Panc1 (cell line): ENCODE measurements around the gene CYB5R4. TPM values are rescaled to one million over a fixed set of nuclear protein-coding genes. Genes with fewer than 3 reads are reported as not detected.

Source experiments
- ATAC-seq: fragments of 200-7000 bp; cut with Tn5 transposase; 2 replicates; pipeline ENCODE4 v1.9.1; 2020; ENCODE audit warnings: mild to moderate bottlenecking, moderate library complexity
- BruUV-seq: library from RNA; stranded (reverse); fragments of 400-500 nt; replicated peaks from 2 replicates; lab custom pipeline; 2021; lab: Mats Ljungman, UMichigan
- CTCF ChIA-PET: fragments of 300-600 bp; sonication (Branson Sonifier 250); formaldehyde crosslinking; loops from one replicate; lab custom pipeline; 2022; ENCODE audit warnings: antibody characterized with exemption; lab: Charles Lee
- POLR2A ChIA-PET: fragments of 300-600 bp; sonication (Branson Sonifier 250); formaldehyde crosslinking; loops from one replicate; lab custom pipeline; 2022; ENCODE audit warnings: antibody characterized with exemption; lab: Charles Lee
- DNase-seq: peaks from one replicate; pipeline ENCODE4 v3.0.0-alpha.2; 2010; ENCODE audit warnings: low read depth, low spot score
- H3K27ac ChIP-seq: 2 replicates; pipeline ENCODE4 v1.5.1; 2011; ENCODE audit warnings: mild to moderate bottlenecking, low read length, inconsistent platforms
- H3K27me3 ChIP-seq: fragments of 200-500 bp; sonication (Bioruptor generic); 2 replicates; pipeline ENCODE4 v1.6.0; 2014; ENCODE audit warnings: low read length, inconsistent platforms; ENCODE audit not compliant: control insufficient read depth, insufficient read depth
- H3K36me3 ChIP-seq: fragments of 200-500 bp; sonication (Bioruptor generic); 2 replicates; pipeline ENCODE4 v1.5.1; 2014; ENCODE audit warnings: inconsistent platforms, mild to moderate bottlenecking, low read length, moderate library complexity; ENCODE audit not compliant: control insufficient read depth, insufficient read depth
- H3K4me1 ChIP-seq: 2 replicates; pipeline ENCODE4 v1.5.1; 2011; ENCODE audit warnings: inconsistent platforms, mild to moderate bottlenecking, low read length, moderate library complexity; ENCODE audit not compliant: control insufficient read depth, insufficient read depth
- H3K4me3 ChIP-seq, 2 experiments: 2 replicates each; pipeline ENCODE4 v1.5.1; 2011 to 2012; ENCODE audit warnings: low read depth in 2 of 2, low read length in 2 of 2, mild to moderate bottlenecking in 2 of 2, inconsistent platforms in 1 of 2, moderate library complexity in 1 of 2
- H3K9me3 ChIP-seq: fragments of 200-500 bp; sonication (Bioruptor generic); 2 replicates; pipeline ENCODE4 v1.5.1; 2014; ENCODE audit warnings: low read depth, mild to moderate bottlenecking, inconsistent platforms, low read length, moderate library complexity; ENCODE audit not compliant: control insufficient read depth, insufficient read depth
- POLR2AphosphoS5 ChIP-seq: IDR thresholded peaks from 2 replicates; pipeline ENCODE4 v1.6.1; 2012; ENCODE audit warnings: mild to moderate bottlenecking, low read depth, low read length, moderate library complexity
- SIN3A ChIP-seq: IDR thresholded peaks from 2 replicates; pipeline ENCODE4 v1.6.1; 2012; ENCODE audit warnings: low read depth, mild to moderate bottlenecking, low read length, moderate library complexity, borderline replicate concordance; ENCODE audit not compliant: insufficient read depth
- TCF7L2 ChIP-seq: IDR thresholded peaks from 2 replicates; pipeline ENCODE4 v1.6.1; 2011; ENCODE audit warnings: mild to moderate bottlenecking, low read depth, low read length, inconsistent platforms
- in situ Hi-C: cut with HindIII; loops from 2 replicates; pipeline ENCODE4 v1.10.0; 2016; ENCODE audit warnings: low sequenced_read_pairs, low pct_unique_long_range_greater_than_20kb
- intact Hi-C: fragments of 100-400 bp; cut with micrococcal nuclease; formaldehyde crosslinking; loops from one replicate; pipeline ENCODE4 v1.10.0; 2022; ENCODE audit not compliant: unreplicated experiment
- total RNA-seq: library from RNA; stranded (reverse); gene quantifications from one replicate; pipeline ENCODE4 v1.2.1, GENCODE V29; 2021; ENCODE audit not compliant: unreplicated experiment
- TF ChIP-seq, protein P1 (sequence below), 2 experiments: IDR thresholded peaks; 2 replicates each; pipeline ENCODE4 v1.6.1; 2011 to 2012; ENCODE audit warnings: low read depth in 2 of 2, control low read depth in 1 of 2, low read length in 1 of 2, mild to moderate bottlenecking in 1 of 2, moderate library complexity in 1 of 2; ENCODE audit not compliant: insufficient read depth in 1 of 2
- TF ChIP-seq, protein P2 (sequence below): fragments of 450-650 bp; IDR thresholded peaks from 2 replicates; pipeline ENCODE4 v1.5.1; 2017; ENCODE audit warnings: mild to moderate bottlenecking

The CYB5R4 gene
- total RNA-seq, 1 experiment from 2014 or later: 31.7 TPM

DNA sequence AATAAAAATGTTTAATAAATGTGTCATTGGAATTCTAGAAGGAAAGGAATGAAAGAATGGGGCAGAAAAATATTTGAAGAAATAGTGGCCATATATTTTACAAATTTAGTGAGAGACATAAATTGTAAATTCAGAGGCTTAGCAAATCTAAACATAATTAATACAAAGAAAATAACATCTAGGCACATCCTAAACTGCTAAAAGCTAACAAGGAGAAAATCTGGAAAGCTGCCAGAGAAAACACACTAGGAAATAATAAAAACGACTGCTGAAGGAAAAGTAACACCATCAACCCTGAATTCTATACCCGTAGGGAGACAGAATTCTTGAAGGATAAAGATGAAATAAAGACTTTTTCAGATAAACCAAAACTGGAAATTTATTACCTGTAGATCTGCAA lies 23.8 kb downstream of the CYB5R4 start:
- POLR2A ChIA-PET: interaction anchor here (0.6 kb wide), 1 partner anchor 1566 kb away, joined by 5 read pairs; no protein-coding TSS in a partner anchor
- CTCF ChIA-PET: no interaction called here
- Histone ChIP-seq H3K27ac (no peak overlapping the region), H3K9me3 (no peaks in the 10 kb centered on the region), H3K4me3 (no peak overlapping the region), H3K4me1 (no peaks in the 10 kb centered on the region; the same call in 1 of the 2 replicates), H3K36me3 (no peaks in the 10 kb centered on the region), H3K27me3 (no peaks in the 10 kb centered on the region)
- TF ChIP-seq, protein P1, sequence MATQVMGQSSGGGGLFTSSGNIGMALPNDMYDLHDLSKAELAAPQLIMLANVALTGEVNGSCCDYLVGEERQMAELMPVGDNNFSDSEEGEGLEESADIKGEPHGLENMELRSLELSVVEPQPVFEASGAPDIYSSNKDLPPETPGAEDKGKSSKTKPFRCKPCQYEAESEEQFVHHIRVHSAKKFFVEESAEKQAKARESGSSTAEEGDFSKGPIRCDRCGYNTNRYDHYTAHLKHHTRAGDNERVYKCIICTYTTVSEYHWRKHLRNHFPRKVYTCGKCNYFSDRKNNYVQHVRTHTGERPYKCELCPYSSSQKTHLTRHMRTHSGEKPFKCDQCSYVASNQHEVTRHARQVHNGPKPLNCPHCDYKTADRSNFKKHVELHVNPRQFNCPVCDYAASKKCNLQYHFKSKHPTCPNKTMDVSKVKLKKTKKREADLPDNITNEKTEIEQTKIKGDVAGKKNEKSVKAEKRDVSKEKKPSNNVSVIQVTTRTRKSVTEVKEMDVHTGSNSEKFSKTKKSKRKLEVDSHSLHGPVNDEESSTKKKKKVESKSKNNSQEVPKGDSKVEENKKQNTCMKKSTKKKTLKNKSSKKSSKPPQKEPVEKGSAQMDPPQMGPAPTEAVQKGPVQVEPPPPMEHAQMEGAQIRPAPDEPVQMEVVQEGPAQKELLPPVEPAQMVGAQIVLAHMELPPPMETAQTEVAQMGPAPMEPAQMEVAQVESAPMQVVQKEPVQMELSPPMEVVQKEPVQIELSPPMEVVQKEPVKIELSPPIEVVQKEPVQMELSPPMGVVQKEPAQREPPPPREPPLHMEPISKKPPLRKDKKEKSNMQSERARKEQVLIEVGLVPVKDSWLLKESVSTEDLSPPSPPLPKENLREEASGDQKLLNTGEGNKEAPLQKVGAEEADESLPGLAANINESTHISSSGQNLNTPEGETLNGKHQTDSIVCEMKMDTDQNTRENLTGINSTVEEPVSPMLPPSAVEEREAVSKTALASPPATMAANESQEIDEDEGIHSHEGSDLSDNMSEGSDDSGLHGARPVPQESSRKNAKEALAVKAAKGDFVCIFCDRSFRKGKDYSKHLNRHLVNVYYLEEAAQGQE (IDR thresholded peaks at IDR 0.05; ENCODE audit: insufficient read depth in 1 of 2, low read depth in 2 of 2, low read length in 1 of 2): no peak
- no peak for TF ChIP-seq SIN3A
- TF ChIP-seq, protein P2, sequence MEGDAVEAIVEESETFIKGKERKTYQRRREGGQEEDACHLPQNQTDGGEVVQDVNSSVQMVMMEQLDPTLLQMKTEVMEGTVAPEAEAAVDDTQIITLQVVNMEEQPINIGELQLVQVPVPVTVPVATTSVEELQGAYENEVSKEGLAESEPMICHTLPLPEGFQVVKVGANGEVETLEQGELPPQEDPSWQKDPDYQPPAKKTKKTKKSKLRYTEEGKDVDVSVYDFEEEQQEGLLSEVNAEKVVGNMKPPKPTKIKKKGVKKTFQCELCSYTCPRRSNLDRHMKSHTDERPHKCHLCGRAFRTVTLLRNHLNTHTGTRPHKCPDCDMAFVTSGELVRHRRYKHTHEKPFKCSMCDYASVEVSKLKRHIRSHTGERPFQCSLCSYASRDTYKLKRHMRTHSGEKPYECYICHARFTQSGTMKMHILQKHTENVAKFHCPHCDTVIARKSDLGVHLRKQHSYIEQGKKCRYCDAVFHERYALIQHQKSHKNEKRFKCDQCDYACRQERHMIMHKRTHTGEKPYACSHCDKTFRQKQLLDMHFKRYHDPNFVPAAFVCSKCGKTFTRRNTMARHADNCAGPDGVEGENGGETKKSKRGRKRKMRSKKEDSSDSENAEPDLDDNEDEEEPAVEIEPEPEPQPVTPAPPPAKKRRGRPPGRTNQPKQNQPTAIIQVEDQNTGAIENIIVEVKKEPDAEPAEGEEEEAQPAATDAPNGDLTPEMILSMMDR: no peak
- TF ChIP-seq POLR2AphosphoS5: no peak
- TF ChIP-seq TCF7L2: no peak
- in situ Hi-C loops: no loop called here
- intact Hi-C loops: loop anchor here (10.0 kb wide), 1 partner anchor 152 kb away; the partner anchor contains the start of gene MRAP2
- BruUV-seq: no TSS peak
- ATAC-seq: no peak
- DNase-seq: no peak

DNA sequence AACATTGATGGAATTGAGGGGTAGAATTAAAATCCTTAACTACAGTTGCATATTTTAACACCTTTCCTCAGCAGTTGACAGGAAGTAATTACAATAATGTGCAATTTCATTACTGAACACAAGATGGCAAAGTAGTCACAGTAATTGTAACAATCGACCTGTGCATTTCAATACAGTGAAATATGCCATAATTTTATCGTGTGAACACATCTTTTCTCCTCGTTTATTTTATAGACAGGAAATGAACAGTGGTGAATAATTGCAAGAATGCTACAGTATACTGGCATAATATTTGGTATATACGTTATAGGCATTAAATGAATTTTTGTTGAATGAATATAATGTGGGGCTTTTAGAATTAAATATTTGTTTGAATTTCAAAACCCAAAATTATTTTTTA lies 25.0 kb downstream of the CYB5R4 start:
- Histone ChIP-seq H3K36me3 (no peaks in the 10 kb centered on the region), H3K27ac (no peak overlapping the region), H3K4me1 (no peaks in the 10 kb centered on the region; the same call in 1 of the 2 replicates), H3K9me3 (no peaks in the 10 kb centered on the region), H3K27me3 (no peaks in the 10 kb centered on the region), H3K4me3 (no peak overlapping the region)
- 0 out of 2 replicates have a peak, but pooled peaks have one; percentile 72 for ATAC-seq
- CTCF ChIA-PET: no interaction called here
- in situ Hi-C loops: no loop called here
- DNase-seq: no peak
- TF ChIP-seq SIN3A (no peak), TCF7L2 (no peak)
- TF ChIP-seq, protein P2: peak; percentile 65; the same call in 1 of the 2 replicates
- TF ChIP-seq, protein P1 (IDR thresholded peaks at IDR 0.05; ENCODE audit: insufficient read depth in 1 of 2, low read depth in 2 of 2, low read length in 1 of 2): no peak
- intact Hi-C loops: loop anchor here (2.0 to 10.0 kb wide), 2 partner anchors 150 to 336 kb away; partner anchors contain the start of gene MRAP2
- POLR2A ChIA-PET: no interaction called here
- no TSS peak for BruUV-seq
